Ovary (tissue), 9 donors: ENCODE data around the gene ERFL. TPM values are rescaled to one million over a fixed set of nuclear protein-coding genes. Genes with fewer than 3 reads are reported as not detected.

Experiments used
- DNase-seq, 5 donors: peaks; one replicate each; pipeline ENCODE4 v3.0.0-alpha.2; 2019 to 2020
- H3K27ac ChIP-seq, 2 donors: fragments of 200-600 bp; one replicate each; pipeline versions ENCODE4 v1.5.1 to v1.8.0; 2019 to 2022
- H3K27me3 ChIP-seq: fragments of 200-600 bp; one replicate; pipeline ENCODE4 v1.8.0; 2022
- H3K36me3 ChIP-seq: fragments of 200-600 bp; sonication (generic); one replicate; pipeline ENCODE4 v1.5.1; 2019
- H3K4me1 ChIP-seq: one replicate; pipeline ENCODE4 v1.8.1; 2013; ENCODE audit warnings: mild to moderate bottlenecking, moderate library complexity; ENCODE audit not compliant: insufficient read depth
- H3K4me3 ChIP-seq: fragments of 200-600 bp; sonication (generic); one replicate; pipeline ENCODE4 v1.5.1; 2017
- H3K9me3 ChIP-seq, 2 donors: fragments of 200-600 bp in 1 of 2; sonication (generic) in 1 of 2; one replicate each; pipeline versions ENCODE4 v1.5.1 to v1.8.1; 2013 to 2019; ENCODE audit warnings: mild to moderate bottlenecking in 1 of 2, moderate library complexity in 1 of 2
- CTCF ChIP-seq, 3 donors: fragments of 450-650 bp in 2 of 3; fragments of 200-600 bp in 1 of 3; IDR thresholded peaks; one replicate each; pipeline versions ENCODE4 v1.5.1 to v1.8.0; 2016 to 2022; ENCODE audit warnings: antibody characterized with exemption in 3 of 3, mild to moderate bottlenecking in 1 of 3
- EP300 ChIP-seq: sonication (generic); formaldehyde crosslinking; IDR thresholded peaks from one replicate; pipeline ENCODE4 v1.6.1; 2017; ENCODE audit warnings: antibody characterized with exemption
- POLR2A ChIP-seq: fragments of 450-650 bp; IDR thresholded peaks from one replicate; pipeline ENCODE4 v1.6.1; 2017; ENCODE audit warnings: antibody characterized with exemption, mild to moderate bottlenecking, moderate library complexity
- WGBS, 3 donors: extraction: QIAGEN DNeasy Blood & Tissue Kit in 1 of 3; methylation state at CpG; one replicate each; pipeline versions ENCODE4 v1.1.5 to v1.1.7; 2013 to 2017; 5-methylcytosine and 5-hydroxymethylcytosine counted together
- intact Hi-C, 4 donors: fragments of 100-400 bp; cut with DNase I; formaldehyde crosslinking; loops; one replicate each; pipeline versions ENCODE4 v1.11.0 to v1.15.1; 2022 to 2023
- microRNA-seq, 3 donors: library from miRNA; unstranded; fragments of <30 nt; microRNA quantifications; one replicate each; pipeline versions ENCODE4 to v1.2.0, GENCODE V29; 2019 to 2020
- polyA plus RNA-seq, 2 donors: library from polyadenylated mRNA; stranded (reverse); fragments of 200-250 nt in 1 of 2; fragments of 350-450 nt in 1 of 2; fragmentation: Illumina TruSeq in 1 of 2; extraction: RNeasy Lipid Tissue Mini Kit (QIAGEN cat#74804) in 1 of 2; gene quantifications; one replicate each; pipeline ENCODE4 v1.2.3, GENCODE V29; 2013 to 2014
- small RNA-seq: library from RNA; depleted of rRNA; stranded (forward); fragments of <200 nt; gene quantifications from one replicate; pipeline ENCODE3, GENCODE V24; 2016
- total RNA-seq, 7 donors: library from RNA; depleted of rRNA in 2 of 7; stranded (reverse); fragments of >200 nt in 2 of 7; fragmentation: NEBNext Ultra II Directional in 3 of 7; extraction: Animal tissue kit (Norgen Biotek cat#: 25700) in 3 of 7; gene quantifications; one replicate each; pipeline versions ENCODE4 v1.1.0 to v1.2.4, GENCODE V29; 2016 to 2023
- donor health status: DM: no; HTN: no; CAD: no; lungs with moderate emphysema.
- donor health status: DM: no; HTN: no; CAD: no.
- donor health status: Bipolar disorder and iron deficiency.
- donor health status: DM: yes; HTN: yes; CAD: no.
- donor health status: DM: no; HTN: no; CAD: no.
- donor health status: DM: yes; HTN: yes; CAD: no.

ERFL gene
- total and polyA plus RNA-seq, 9 donors = 0.11 to 1.3 (median 0.44) TPM; not detected in 1

- H3K4me3 ChIP-seq = peak overlapping the region; percentile 71
These were observed 67.7 kb downstream of the ERFL start for GRCh38 chr19:41860419-41861115.

GRCh38 chr19:41859618-41860418, 68.4 kb downstream of the ERFL start, which contains the start of gene RPS19:
Gene RPS19, plus strand, starts transcription at chr19:41860255. Its CDS starts 520 bp downstream, at chr19:41860775.
- intact Hi-C loops = loop anchor here in 2 of 4 donors (1.0 to 5.0 kb wide), 2 partner anchors 25 to 97 kb away; partner anchors contain the start of gene RABAC1 (in 1 of the 2)
- peak within 1 kb of the TSS; percentile 69 to 95 for H3K27ac ChIP-seq
- H3K36me3 ChIP-seq = no peaks in the 10 kb centered on the region
- H3K9me3 ChIP-seq = no peaks in the 10 kb centered on the region
- TF ChIP-seq EP300 (peak; percentile 51), CTCF (IDR thresholded peaks at IDR 0.05) (peak; percentile 87 to 95 (median 95)), POLR2A (peak; percentile 80)
- H3K4me1 ChIP-seq = peaks cover 6% of the 10 kb centered on the region
- DNase-seq = peak; percentile 99
- H3K4me3 ChIP-seq = peak within 1 kb of the TSS; percentile 71
- no peaks in the 10 kb centered on the region for H3K27me3 ChIP-seq
- WGBS, 3 donors = 0 to 1% (median 0%) methylated on average over 64 to 76 of the region's 76 CpGs

More at GRCh38 chr19:41860419-41861115, 67.7 kb downstream of the ERFL start:
- TF ChIP-seq CTCF (IDR thresholded peaks at IDR 0.05) = no peak
- TF ChIP-seq POLR2A = no peak
- TF ChIP-seq EP300 = no peak
- Histone ChIP-seq H3K27me3 (no peaks in the 10 kb centered on the region), H3K36me3 (no peaks in the 10 kb centered on the region), H3K27ac (peak overlapping the region; percentile 69 to 95), H3K4me1 (peaks cover 6% of the 10 kb centered on the region), H3K9me3 (no peaks in the 10 kb centered on the region)
- intact Hi-C loops = loop anchor here in 1 of 4 donors (5.0 kb wide), 1 partner anchor 97 kb away; the partner anchor contains the start of gene RABAC1
- WGBS, 3 donors = 0 to 1% (median 1%) methylated on average over 30 to 45 of the region's 45 CpGs
- peak in 1 of 5 donors; percentile 35 for DNase-seq

- Histone ChIP-seq H3K4me3 (no peak overlapping the region), H3K27me3 (no peaks in the 10 kb centered on the region), H3K9me3 (no peaks in the 10 kb centered on the region), H3K27ac (peak overlapping the region in 1 of 2 donors; percentile 95), H3K36me3 (no peaks in the 10 kb centered on the region), H3K4me1 (peaks cover 6% of the 10 kb centered on the region)
- TF ChIP-seq EP300 (no peak), POLR2A (no peak), CTCF (IDR thresholded peaks at IDR 0.05) (no peak)
- DNase-seq = no peak
- intact Hi-C loops = loop anchor here in 1 of 4 donors (1.0 kb wide), 1 partner anchor 26 kb away; no protein-coding TSS in a partner anchor
- 1 to 8% (median 2%) methylated on average over 8 of the region's 8 CpGs for WGBS, 3 donors
These were observed 69.0 kb downstream of the ERFL start for GRCh38 chr19:41859213-41859617.

Small RNA genes within 50 kb of the gene (microRNA-seq; reads per million reads assigned to microRNA genes)
- 0 reads per million in 3 donors for gene MIR6797

Small RNA genes within 50 kb of the gene (small RNA-seq; reads per million reads assigned to genes)
- not detected for gene MIR6797

Other genes starting within 250 kb of the ERFL start
- under 1 TPM in 2 of 7 donors, not detected in 5; 0.08 to 0.55 TPM for gene CEACAM7, start 240.2 kb downstream of the ERFL start, total RNA-seq
- gene CEACAM7, start 240.2 kb downstream of the ERFL start, polyA plus RNA-seq = not detected
- gene CEACAM5, start 219.8 kb downstream of the ERFL start, total RNA-seq = 1 to 10 TPM in 2 of 7 donors, under 1 TPM in 1, not detected in 4; 0.27 to 1.5 (median 1.3) TPM
- gene CEACAM5, start 219.8 kb downstream of the ERFL start, polyA plus RNA-seq = not detected
- gene CEACAM6, start 172.9 kb downstream of the ERFL start, total RNA-seq = under 1 TPM in 4 of 7 donors, not detected in 3; 0.10 to 0.84 (median 0.29) TPM
- gene CEACAM6, start 172.9 kb downstream of the ERFL start, polyA plus RNA-seq = under 1 TPM in 1 of 2 donors, not detected in 1; 0.07 TPM
- not detected for gene CEACAM3, start 131.9 kb downstream of the ERFL start, total RNA-seq
- under 1 TPM in 1 of 2 donors, not detected in 1; 0.62 TPM for gene CEACAM3, start 131.9 kb downstream of the ERFL start, polyA plus RNA-seq
- not detected for gene LYPD4, start 83.8 kb downstream of the ERFL start, total RNA-seq
- gene LYPD4, start 83.8 kb downstream of the ERFL start, polyA plus RNA-seq = not detected
- gene DMRTC2, start 83.4 kb downstream of the ERFL start, total RNA-seq = not detected
- gene DMRTC2, start 83.4 kb downstream of the ERFL start, polyA plus RNA-seq = under 1 TPM in 1 of 2 donors, not detected in 1; 0.07 TPM
- gene RPS19, start 68.2 kb downstream of the ERFL start, total RNA-seq = 1,000 to 10,000 TPM; 2,441 to 3,427 (median 2,873) TPM
- gene RPS19, start 68.2 kb downstream of the ERFL start, polyA plus RNA-seq = 1,000 to 10,000 TPM; 1,030 to 3,960 TPM
- gene CD79A, start 51.2 kb downstream of the ERFL start, total RNA-seq = 1 to 10 TPM in 3 of 7 donors, under 1 TPM in 3, not detected in 1; 0.25 to 1.4 (median 0.83) TPM
- gene CD79A, start 51.2 kb downstream of the ERFL start, polyA plus RNA-seq = under 1 TPM; 0.41 to 0.68 TPM
- 10 to 100 TPM; 35.6 to 97.5 (median 70.6) TPM for gene ARHGEF1, start 45.3 kb downstream of the ERFL start, total RNA-seq
- gene ARHGEF1, start 45.3 kb downstream of the ERFL start, polyA plus RNA-seq = 10 to 100 TPM in 1 of 2 donors, 1 to 10 TPM in 1; 7.9 to 56.2 TPM
- 100 to 1,000 TPM; 120 to 206 (median 147) TPM for gene RABAC1, start 30.9 kb upstream of the ERFL start, total RNA-seq
- 100 to 1,000 TPM in 1 of 2 donors, 10 to 100 TPM in 1; 21.2 to 224 TPM for gene RABAC1, start 30.9 kb upstream of the ERFL start, polyA plus RNA-seq
- gene ATP1A3, start 65.8 kb upstream of the ERFL start, total RNA-seq = under 1 TPM in 1 of 7 donors, not detected in 6; 0.32 TPM
- gene ATP1A3, start 65.8 kb upstream of the ERFL start, polyA plus RNA-seq = under 1 TPM; 0.02 to 0.33 TPM
- gene GRIK5, start 141.8 kb upstream of the ERFL start, total RNA-seq = 10 to 100 TPM in 2 of 7 donors, 1 to 10 TPM in 5; 1.7 to 16.3 (median 3.7) TPM
- 1 to 10 TPM; 2.9 to 5.3 TPM for gene GRIK5, start 141.8 kb upstream of the ERFL start, polyA plus RNA-seq
- gene ZNF574, start 147.7 kb upstream of the ERFL start, total RNA-seq = 10 to 100 TPM; 10.3 to 24.6 (median 18.2) TPM
- 10 to 100 TPM in 1 of 2 donors, 1 to 10 TPM in 1; 2.4 to 14.9 TPM for gene ZNF574, start 147.7 kb upstream of the ERFL start, polyA plus RNA-seq
- 1 to 10 TPM in 4 of 7 donors, under 1 TPM in 2, not detected in 1; 0.72 to 4.3 (median 1.4) TPM for gene POU2F2, start 204.0 kb upstream of the ERFL start, total RNA-seq
- 1 to 10 TPM in 1 of 2 donors, under 1 TPM in 1; 0.52 to 1.2 TPM for gene POU2F2, start 204.0 kb upstream of the ERFL start, polyA plus RNA-seq